ENCODE measurements around the gene NOX5.
A peak's percentile ranks its signal among the peaks of the same experiment; 100 is the strongest.

NOX5 gene

GRCh38 chr15:69021895-69022294, 7.4 kb downstream of the NOX5 start:
- DNase-seq = no peak

GRCh38 chr15:69025320-69025719, 10.8 kb downstream of the NOX5 start:
- DNase-seq = no peak

- no peak for DNase-seq
Observed at GRCh38 chr15:69026355-69026754, 11.9 kb downstream of the NOX5 start.

GRCh38 chr15:69027976-69028518, 13.6 kb downstream of the NOX5 start:
- DNase-seq = no peak

GRCh38 chr15:69031013-69032001, 16.8 kb downstream of the NOX5 start:
- DNase-seq = peak; percentile 87

- no peak for DNase-seq
Observed at GRCh38 chr15:69032031-69032430, 17.5 kb downstream of the NOX5 start.

- no peak for DNase-seq
Observed at GRCh38 chr15:69032703-69033373, 18.3 kb downstream of the NOX5 start.

- DNase-seq = no peak
Observed at GRCh38 chr15:69034352-69034751, 19.9 kb downstream of the NOX5 start.

- DNase-seq = peak; percentile 16
Observed at GRCh38 chr15:69035205-69035917, 20.9 kb downstream of the NOX5 start.

- no peak for DNase-seq
Observed at GRCh38 chr15:69035918-69036258, 21.4 kb downstream of the NOX5 start.

GRCh38 chr15:69036826-69037225, 22.3 kb downstream of the NOX5 start:
- DNase-seq = no peak

- no peak for DNase-seq
Observed at GRCh38 chr15:69037482-69037881, 23.0 kb downstream of the NOX5 start.

GRCh38 chr15:69037977-69038376, 23.5 kb downstream of the NOX5 start:
- no peak for DNase-seq

GRCh38 chr15:69038508-69038907, 24.0 kb downstream of the NOX5 start:
- no peak for DNase-seq

- no peak for DNase-seq
Observed at GRCh38 chr15:69039516-69040225, 25.2 kb downstream of the NOX5 start.

GRCh38 chr15:69042531-69042930, 28.0 kb downstream of the NOX5 start:
- DNase-seq = no peak

GRCh38 chr15:69045802-69046201, 31.3 kb downstream of the NOX5 start:
- no peak for DNase-seq

GRCh38 chr15:69046781-69047180, 32.3 kb downstream of the NOX5 start:
- no peak for DNase-seq

- DNase-seq = no peak
Observed at GRCh38 chr15:69049976-69050375, 35.5 kb downstream of the NOX5 start.

GRCh38 chr15:69055251-69055650, 40.8 kb downstream of the NOX5 start:
- no peak for DNase-seq

- DNase-seq = peak; percentile 61
Observed at GRCh38 chr15:69056365-69056764, 41.9 kb downstream of the NOX5 start.

GRCh38 chr15:69058830-69059556, 44.5 kb downstream of the NOX5 start:
- peak; percentile 88 for DNase-seq

Data from DMS53 (cell line).